Endometrium (tissue), 2 donors: Measurements from ENCODE around the gene TPPP3.
A peak's percentile ranks its signal among the peaks of the same experiment; 100 is the strongest.
"Not testable (repeated sequence)": the region's sequence is repeated elsewhere in the genome, so short reads cannot be mapped to it uniquely, and the experiment has no call there.

Source experiments
- FAIRE-seq: peaks from 2 replicates; lab custom pipeline; 2012; peaks lifted over from hg19 to GRCh38; lab: Jason Lieb, UNC
- donor health status: control.
- donor health status: control.

TPPP3 gene

GRCh38 chr16:67426022-67426421, 32.7 kb upstream of the TPPP3 start:
- FAIRE-seq = no peak

- FAIRE-seq = no peak
Measured at GRCh38 chr16:67425580-67425979, 32.3 kb upstream of the TPPP3 start.

- no peak for FAIRE-seq
Measured at GRCh38 chr16:67425061-67425460, 31.8 kb upstream of the TPPP3 start.

GRCh38 chr16:67424261-67424615, 30.9 kb upstream of the TPPP3 start:
- FAIRE-seq = no peak

GRCh38 chr16:67423611-67424260, 30.4 kb upstream of the TPPP3 start:
- FAIRE-seq = no peak

- FAIRE-seq = no peak
Measured at GRCh38 chr16:67423015-67423414, 29.7 kb upstream of the TPPP3 start.

GRCh38 chr16:67421030-67421429, 27.7 kb upstream of the TPPP3 start:
- no peak for FAIRE-seq

GRCh38 chr16:67419931-67420330, 26.6 kb upstream of the TPPP3 start:
- no peak for FAIRE-seq

- FAIRE-seq = no peak
Measured at GRCh38 chr16:67419502-67419901, 26.2 kb upstream of the TPPP3 start.

GRCh38 chr16:67417333-67418061, 24.2 kb upstream of the TPPP3 start:
- no peak for FAIRE-seq

- FAIRE-seq = no peak
Measured at GRCh38 chr16:67415872-67416793, 22.8 kb upstream of the TPPP3 start, which contains the start of gene ZDHHC1. TSS of gene ZDHHC1 (minus strand) at chr16:67416477. CDS start at chr16:67407775, 8,702 bp downstream.

- not testable (repeated sequence) for FAIRE-seq
Measured at GRCh38 chr16:67415421-67415820, 22.1 kb upstream of the TPPP3 start.

GRCh38 chr16:67413978-67414911, 20.9 kb upstream of the TPPP3 start:
- peak; percentile 85 for FAIRE-seq

GRCh38 chr16:67412294-67412693, 19.0 kb upstream of the TPPP3 start:
- FAIRE-seq = no peak

GRCh38 chr16:67411339-67411738, 18.0 kb upstream of the TPPP3 start:
- FAIRE-seq = no peak

GRCh38 chr16:67409631-67410030, 16.3 kb upstream of the TPPP3 start:
- no peak for FAIRE-seq

GRCh38 chr16:67407788-67408452, 14.6 kb upstream of the TPPP3 start:
- no peak for FAIRE-seq

- no peak for FAIRE-seq
Measured at GRCh38 chr16:67407176-67407787, 14.0 kb upstream of the TPPP3 start.

- FAIRE-seq = no peak
Measured at GRCh38 chr16:67406111-67406971, 13.0 kb upstream of the TPPP3 start.

- no peak for FAIRE-seq
Measured at GRCh38 chr16:67405336-67405735, 12.0 kb upstream of the TPPP3 start.
